ENCODE results near the gene RRP1B. TPM values are rescaled to one million over a fixed set of nuclear protein-coding genes. Genes with fewer than 3 reads are reported as not detected.
"Not testable (repeated sequence)": the region's sequence is repeated elsewhere in the genome, so short reads cannot be mapped to it uniquely, and the experiment has no call there.

Gene RRP1B
- total and polyA plus RNA-seq, 9 of the 15 experiments (the other 6 are each of a cell fraction or from before 2014, with no cell fraction given) = 6.8 to 66.6 (median 41.9) TPM

DNA sequence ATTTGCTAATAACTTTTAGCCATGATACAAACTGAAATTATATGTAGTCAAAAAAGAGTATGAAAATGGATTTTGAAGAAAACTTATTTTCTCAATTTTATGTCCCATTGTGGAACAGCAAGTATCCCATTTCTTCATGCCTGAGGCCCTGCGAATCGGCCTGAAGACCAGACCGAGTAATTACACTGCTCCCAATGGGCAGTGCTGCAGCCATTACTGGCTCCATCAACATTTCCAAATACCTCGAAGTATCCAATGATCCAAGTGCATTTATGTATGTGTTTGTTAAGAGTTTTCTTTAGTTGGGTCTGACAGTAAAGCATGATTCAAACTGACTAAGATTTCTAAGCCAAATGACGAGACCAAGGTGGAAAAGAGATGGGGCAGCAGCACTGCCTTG, 44.5 kb upstream of the RRP1B start:
- CTCF ChIA-PET (ENCODE audit: low intra/inter-chr PET ratio) = no interaction called here
- intact Hi-C loops (cut with micrococcal nuclease) (no loop called here), in situ Hi-C loops (cut with MboI) (loop anchor here (25.0 kb wide), 1 partner anchor 103 kb away; no protein-coding TSS in a partner anchor)
- no TSS peak for BruUV-seq (replicated peaks)
- H3K9ac ChIP-seq (ENCODE audit: insufficient read depth in 1 of 2, low read depth in 2 of 2, low read length in 2 of 2) = no peak overlapping the region
- POLR2A ChIA-PET = no interaction called here
- H3K4me1 ChIP-seq (replicated peaks in 1 of 2; ENCODE audit: control insufficient read depth in 2 of 2, insufficient read depth in 2 of 2, low read length in 2 of 2) = peaks cover 0 to 5% of the 10 kb centered on the region in 2 experiments; a peak in 3 of 5 replicates
- no peaks in the 10 kb centered on the region for H3K79me2 ChIP-seq (ENCODE audit: control insufficient read depth, insufficient read depth, low read length)
- H3K4me3 ChIP-seq = no peak overlapping the region
- H3K9me1 ChIP-seq (ENCODE audit: control insufficient read depth, insufficient read depth, low read length) = no peaks in the 10 kb centered on the region
- FAIRE-seq (no peak), ATAC-seq (no peak), DNase-seq (ENCODE audit: extremely low read depth in 1 of 4, low spot score in 3 of 4) (no peak)
- H3K27ac ChIP-seq (ENCODE audit: extremely low read depth, low read depth, low read length) = no peak overlapping the region
- H2AFZ ChIP-seq (ENCODE audit: low read depth, low read length) = no peak overlapping the region
- WGBS (ENCODE audit: insufficient coverage, low coverage, missing lambda C conversion rate) = 4% methylated on average over 5 of the region's 5 CpGs
- H3K9me3 ChIP-seq (replicated peaks; ENCODE audit: control insufficient read depth, insufficient read depth, low read depth, low read length) = no peaks in the 10 kb centered on the region
- TF ChIP-seq ZBED1 (IDR thresholded peaks at IDR 0.05) = no peak
- TF ChIP-seq DDX20 (tag; IDR thresholded peaks at IDR 0.05; ENCODE audit: low read depth) = no peak
- H4K20me1 ChIP-seq (replicated peaks; ENCODE audit: control insufficient read depth, insufficient read depth, low read length) = no peaks in the 10 kb centered on the region
- H3K36me3 ChIP-seq (ENCODE audit: control insufficient read depth, insufficient read depth, low read length) = no peaks in the 10 kb centered on the region
- peaks cover 9 to 15% of the 10 kb centered on the region in 2 experiments; a peak in 4 of 5 replicates for H3K27me3 ChIP-seq (ENCODE audit: control insufficient read depth in 2 of 2, insufficient read depth in 2 of 2, low read length in 2 of 2)
- no peak overlapping the region for H3K4me2 ChIP-seq (ENCODE audit: insufficient read depth, low read length)

DNA sequence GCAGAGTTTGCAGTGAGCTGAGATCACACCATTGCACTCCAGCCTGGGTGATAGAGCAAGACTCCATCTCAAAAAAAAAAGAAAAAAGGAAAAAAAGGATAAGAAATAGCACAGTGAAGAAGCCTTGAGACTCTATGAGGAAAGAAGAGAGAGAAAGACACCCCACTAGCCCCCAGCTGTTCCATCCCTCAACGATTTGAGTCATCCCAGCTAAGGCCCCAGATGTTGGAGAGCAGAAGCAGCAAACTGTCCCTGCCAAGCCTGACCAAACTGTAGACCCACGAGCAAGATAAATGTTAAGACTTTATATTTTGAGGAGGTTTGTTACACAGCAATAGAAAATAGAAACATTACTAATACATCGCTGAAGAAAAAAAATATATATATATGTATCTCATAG, 42.5 kb upstream of the RRP1B start:
- H3K9me3 ChIP-seq (replicated peaks; ENCODE audit: control insufficient read depth, insufficient read depth, low read depth, low read length); H3K36me3 ChIP-seq (ENCODE audit: control insufficient read depth, insufficient read depth, low read length); FAIRE-seq; H3K27ac ChIP-seq (ENCODE audit: extremely low read depth, low read depth, low read length); CTCF ChIA-PET (ENCODE audit: low intra/inter-chr PET ratio); H3K4me1 ChIP-seq (replicated peaks in 1 of 2; ENCODE audit: control insufficient read depth in 2 of 2, insufficient read depth in 2 of 2, low read length in 2 of 2); ATAC-seq; DNase-seq (ENCODE audit: extremely low read depth in 1 of 4, low spot score in 3 of 4); BruUV-seq (replicated peaks); H4K20me1 ChIP-seq (replicated peaks; ENCODE audit: control insufficient read depth, insufficient read depth, low read length); H2AFZ ChIP-seq (ENCODE audit: low read depth, low read length); H3K79me2 ChIP-seq (ENCODE audit: control insufficient read depth, insufficient read depth, low read length); POLR2A ChIA-PET; H3K4me3 ChIP-seq; H3K4me2 ChIP-seq (ENCODE audit: insufficient read depth, low read length); H3K9me1 ChIP-seq (ENCODE audit: control insufficient read depth, insufficient read depth, low read length); H3K9ac ChIP-seq (ENCODE audit: insufficient read depth in 1 of 2, low read depth in 2 of 2, low read length in 2 of 2); intact Hi-C loops (cut with micrococcal nuclease): not testable (repeated sequence)
- peaks cover 9 to 11% of the 10 kb centered on the region in 2 experiments; a peak in 3 of 5 replicates for H3K27me3 ChIP-seq (ENCODE audit: control insufficient read depth in 2 of 2, insufficient read depth in 2 of 2, low read length in 2 of 2)
- 2% methylated on average over 3 of the region's 3 CpGs for WGBS (ENCODE audit: insufficient coverage, low coverage, missing lambda C conversion rate)
- in situ Hi-C loops (cut with MboI) = loop anchor here (25.0 kb wide), 1 partner anchor 105 kb away; no protein-coding TSS in a partner anchor

All from K562 (cell line).